Measurements from ENCODE around the gene EMILIN3.

- no peak for TF ChIP-seq CTCF (IDR thresholded peaks at IDR 0.05; ENCODE audit: insufficient read depth, low read length)
- no peak for TF ChIP-seq REST (IDR thresholded peaks at IDR 0.05; ENCODE audit: insufficient replicate concordance, low read depth)
Observed at GRCh38 chr20:41367956-41368355, 1.3 kb upstream of the EMILIN3 start.
